Measurements from ENCODE around the gene RNF5.
"Not testable (repeated sequence)": the region's sequence is repeated elsewhere in the genome, so short reads cannot be mapped to it uniquely, and the experiment has no call there.

The RNF5 gene, protein sequence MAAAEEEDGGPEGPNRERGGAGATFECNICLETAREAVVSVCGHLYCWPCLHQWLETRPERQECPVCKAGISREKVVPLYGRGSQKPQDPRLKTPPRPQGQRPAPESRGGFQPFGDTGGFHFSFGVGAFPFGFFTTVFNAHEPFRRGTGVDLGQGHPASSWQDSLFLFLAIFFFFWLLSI

DNA sequence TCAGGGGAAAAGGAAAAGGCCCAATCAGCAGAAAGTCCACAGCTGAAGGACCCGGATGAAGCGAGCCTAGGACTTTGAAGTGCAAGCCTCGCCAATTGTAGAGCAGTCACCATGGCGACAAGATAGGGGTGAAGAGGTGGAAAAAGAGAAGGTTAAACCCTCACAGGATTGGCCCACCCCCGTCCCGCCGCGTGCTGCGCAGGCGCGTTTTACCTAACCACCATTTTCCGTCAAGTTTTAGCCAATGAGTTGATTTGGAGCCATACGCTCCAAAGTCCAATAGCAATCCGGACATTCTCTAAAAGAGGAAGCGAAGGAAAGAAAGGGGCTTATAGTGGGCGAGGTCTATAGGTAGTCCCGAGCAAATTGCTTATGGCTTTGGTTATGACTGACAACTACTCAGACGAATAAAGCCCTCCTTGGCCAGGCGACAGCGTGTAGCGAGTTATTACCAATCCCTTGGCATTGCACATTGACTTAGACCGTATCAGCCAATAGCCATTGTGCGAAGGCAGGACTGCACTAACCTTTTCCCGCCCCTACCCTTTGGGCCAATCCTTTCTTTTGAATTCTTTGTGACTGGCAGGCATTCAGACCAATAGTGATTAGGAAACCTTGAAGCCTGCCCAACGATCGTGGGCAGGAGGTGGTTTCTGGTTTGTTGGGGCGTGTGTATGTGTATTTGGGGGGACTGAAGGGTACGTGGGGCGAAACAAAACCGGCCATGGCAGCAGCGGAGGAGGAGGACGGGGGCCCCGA lies at the start of gene RNF5:
Gene RNF5, plus strand, starts transcription at position 618 of the 759 bp plus-strand sequence. Its CDS starts 107 bp downstream, at position 725.
- in situ Hi-C loops (cut with HindIII; ENCODE audit: low pct_unique_long_range_greater_than_20kb, low sequenced_read_pairs) = no loop called here
- TF ChIP-seq JUND (IDR thresholded peaks at IDR 0.05; ENCODE audit: low read depth) = no peak
- DNase-seq (ENCODE audit: low read depth in 1 of 2, low spot score in 1 of 2) = peak; percentile 96 to 100

DNA sequence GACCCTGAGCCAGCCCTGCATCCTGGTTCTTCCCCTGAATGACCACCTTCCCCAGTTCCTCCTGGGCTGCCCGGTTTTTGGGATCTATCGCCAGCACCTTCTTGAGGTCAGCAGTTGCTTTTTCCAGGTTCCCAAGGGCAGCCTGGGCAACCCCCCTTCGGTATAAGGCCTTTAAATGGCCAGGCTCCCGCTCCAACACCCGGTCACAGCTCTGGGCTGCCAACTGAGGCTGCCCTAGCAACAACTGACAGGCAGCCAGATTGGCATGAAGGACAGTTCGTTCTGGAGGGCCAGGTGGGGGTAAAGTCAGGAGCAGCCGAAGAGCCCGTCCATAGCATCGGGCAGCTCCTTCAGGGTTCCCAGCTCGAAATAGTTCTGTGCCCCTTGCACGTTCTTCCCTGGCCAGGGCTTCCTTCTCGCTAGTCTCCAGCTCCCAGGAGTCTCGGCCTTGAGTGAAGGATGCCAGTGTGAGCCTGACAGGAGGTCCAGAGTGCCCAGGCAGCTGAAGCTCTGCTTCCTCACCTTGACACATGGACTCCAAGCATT lies 49.4 kb upstream of the RNF5 start:
- DNase-seq (ENCODE audit: low read depth in 1 of 2, low spot score in 1 of 2) = no peak
- in situ Hi-C loops (cut with HindIII; ENCODE audit: low pct_unique_long_range_greater_than_20kb, low sequenced_read_pairs) = no loop called here
- no peak for TF ChIP-seq JUND (IDR thresholded peaks at IDR 0.05; ENCODE audit: low read depth)

DNA sequence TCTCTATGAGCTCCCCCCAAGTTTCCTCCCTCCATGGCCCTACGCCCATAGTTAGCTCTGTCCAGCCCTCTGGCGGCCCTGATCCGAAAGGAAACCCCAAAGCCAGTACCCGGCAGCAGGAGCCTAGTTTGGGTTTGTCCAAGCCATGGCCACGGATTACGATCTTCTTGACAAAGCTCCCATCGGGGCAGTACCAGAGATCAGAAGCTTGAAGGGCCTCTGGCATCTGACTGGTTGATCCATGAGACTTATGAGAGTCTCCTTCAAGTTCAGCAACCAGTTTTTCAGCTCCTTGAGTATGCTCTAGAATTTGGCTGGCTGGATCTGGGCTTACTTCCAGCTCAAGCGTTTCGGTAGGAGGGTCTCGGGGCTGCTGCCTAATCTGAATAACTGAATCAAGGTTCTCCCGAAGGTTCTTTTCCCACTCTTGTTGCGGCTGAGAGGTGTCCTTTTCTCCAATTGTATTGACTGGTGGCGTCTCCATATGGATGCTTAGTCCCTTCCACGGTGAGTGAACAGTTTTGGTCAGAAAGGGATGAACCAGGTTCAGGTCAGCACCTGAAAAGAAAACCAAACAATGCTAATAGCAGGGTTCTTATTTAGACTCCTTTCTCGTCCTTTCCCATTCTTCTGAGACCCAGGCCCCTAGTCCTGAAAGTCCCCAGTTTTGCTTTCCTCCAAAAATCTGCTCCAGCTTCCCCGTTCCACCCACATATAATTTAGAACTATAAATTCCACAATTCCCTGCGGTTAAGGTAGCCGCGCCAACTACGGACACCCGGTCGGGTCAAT lies 48.7 kb upstream of the RNF5 start:
- no peak for TF ChIP-seq JUND (IDR thresholded peaks at IDR 0.05; ENCODE audit: low read depth)
- in situ Hi-C loops (cut with HindIII; ENCODE audit: low pct_unique_long_range_greater_than_20kb, low sequenced_read_pairs) = no loop called here

DNA sequence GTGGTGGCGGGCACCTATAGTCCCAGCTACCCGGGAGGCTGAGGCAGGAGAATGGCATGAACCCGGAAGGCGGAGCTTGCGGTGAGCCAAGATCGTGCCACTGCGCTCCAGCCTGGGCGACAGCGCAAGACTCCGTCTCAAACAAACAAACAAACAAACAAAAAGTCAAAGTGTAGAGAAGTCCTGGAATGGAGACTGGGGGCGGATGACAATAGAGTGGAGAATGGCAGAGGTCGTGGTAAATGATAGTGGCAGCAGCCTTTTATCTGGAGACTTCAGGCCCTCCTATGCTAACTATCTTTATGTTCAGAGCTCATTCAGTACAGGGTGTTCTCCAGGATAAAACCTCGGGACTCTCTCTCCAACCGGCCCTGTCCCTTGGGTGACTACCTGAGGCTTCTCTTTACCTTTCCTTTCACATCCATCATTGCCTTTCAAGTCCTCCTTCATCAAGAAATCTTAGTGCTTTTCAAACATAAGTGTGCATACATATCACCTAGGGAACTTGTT lies 46.7 kb upstream of the RNF5 start:
- no peak for TF ChIP-seq JUND (IDR thresholded peaks at IDR 0.05; ENCODE audit: low read depth)
- DNase-seq (ENCODE audit: low read depth in 1 of 2, low spot score in 1 of 2) = no peak
- in situ Hi-C loops (cut with HindIII; ENCODE audit: low pct_unique_long_range_greater_than_20kb, low sequenced_read_pairs) = no loop called here

More for the DNA sequence above, 48.7 kb upstream of the RNF5 start:
- DNase-seq (ENCODE audit: low read depth in 1 of 2, low spot score in 1 of 2) = no peak

DNA sequence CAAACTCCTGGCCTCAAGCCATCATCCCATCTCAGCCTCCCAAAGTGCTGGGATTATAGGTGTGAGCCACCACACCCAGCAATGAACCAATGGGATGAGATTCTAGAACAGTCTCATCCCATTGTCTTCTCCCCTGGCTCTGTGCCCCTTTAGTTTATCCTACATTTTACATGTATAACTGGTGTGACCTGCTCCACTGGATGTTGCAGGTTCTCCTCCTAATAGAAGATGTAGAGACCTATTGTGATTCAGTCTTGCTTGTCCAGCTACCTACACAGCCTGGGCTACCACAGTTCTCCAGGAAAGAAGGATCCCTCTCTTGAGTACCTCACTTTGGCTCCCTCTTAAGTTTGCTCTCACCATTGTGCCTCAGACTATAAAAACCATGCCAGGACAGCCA lies 46.1 kb upstream of the RNF5 start:
- DNase-seq (ENCODE audit: low read depth in 1 of 2, low spot score in 1 of 2) = peak in 1 of 2 experiments; percentile 86
- in situ Hi-C loops (cut with HindIII; ENCODE audit: low pct_unique_long_range_greater_than_20kb, low sequenced_read_pairs) = no loop called here
- no peak for TF ChIP-seq JUND (IDR thresholded peaks at IDR 0.05; ENCODE audit: low read depth)

DNA sequence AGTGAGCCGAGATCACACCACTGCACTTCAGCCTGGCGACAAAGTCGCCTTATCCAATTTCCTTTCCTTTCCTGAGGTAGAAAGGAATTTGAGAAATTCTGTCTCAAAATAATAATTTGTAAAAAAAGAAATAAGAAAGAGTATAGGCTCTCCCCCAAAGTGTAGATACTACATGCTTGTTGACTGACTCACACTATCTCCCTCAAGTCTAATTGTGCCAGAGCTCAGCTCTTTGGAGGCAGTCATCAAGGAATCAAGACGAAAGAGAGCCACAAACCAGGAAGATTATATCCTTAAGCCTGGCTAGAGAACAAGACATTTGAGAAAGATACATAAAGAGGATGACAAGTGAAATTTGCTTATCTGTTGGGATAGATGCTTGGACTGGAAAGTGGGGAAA lies 44.4 kb upstream of the RNF5 start:
- TF ChIP-seq JUND (IDR thresholded peaks at IDR 0.05; ENCODE audit: low read depth) = no peak
- in situ Hi-C loops (cut with HindIII; ENCODE audit: low pct_unique_long_range_greater_than_20kb, low sequenced_read_pairs) = no loop called here
- no peak for DNase-seq (ENCODE audit: low read depth in 1 of 2, low spot score in 1 of 2)

DNA sequence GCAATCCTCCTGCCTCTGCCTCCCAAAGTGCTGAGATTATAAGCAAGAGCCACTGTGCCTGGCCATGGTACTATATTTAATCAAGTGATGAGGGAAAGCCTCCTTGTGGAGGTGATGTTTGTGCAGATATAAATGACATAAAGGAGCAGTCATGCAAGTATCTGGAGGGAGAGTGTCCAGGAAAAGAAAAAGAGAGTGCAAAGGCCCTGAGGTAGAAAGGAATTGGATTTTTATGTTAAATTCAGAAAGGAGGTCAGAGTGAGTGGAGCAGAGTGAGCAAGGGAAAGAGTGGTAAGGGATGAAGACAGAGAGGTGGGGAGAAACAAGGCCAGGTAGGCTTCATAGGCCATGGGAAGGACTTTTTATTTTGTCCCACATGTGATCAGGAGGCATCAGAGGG lies 40.8 kb upstream of the RNF5 start:
- in situ Hi-C loops (cut with HindIII; ENCODE audit: low pct_unique_long_range_greater_than_20kb, low sequenced_read_pairs) = no loop called here
- TF ChIP-seq JUND (IDR thresholded peaks at IDR 0.05; ENCODE audit: low read depth) = no peak

DNA sequence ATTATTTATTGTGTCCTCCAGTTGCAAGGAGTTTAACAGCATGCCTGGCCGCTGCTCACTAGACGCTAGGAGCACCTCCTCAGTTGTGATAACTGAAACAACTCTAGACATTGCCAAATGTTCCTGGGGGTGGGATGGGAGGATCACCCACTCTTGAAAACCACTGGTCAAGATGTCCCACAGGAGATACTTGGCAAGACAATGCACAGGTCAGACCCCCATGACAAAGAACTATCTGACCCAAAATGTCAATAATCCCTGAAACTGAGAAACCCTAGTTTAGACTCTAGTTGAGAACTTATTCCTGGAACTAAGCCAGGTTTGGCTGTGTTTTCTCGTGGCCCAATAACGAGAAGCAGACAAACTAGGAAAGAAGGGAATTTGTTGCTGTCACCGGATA lies 38.6 kb upstream of the RNF5 start:
- no peak for DNase-seq (ENCODE audit: low read depth in 1 of 2, low spot score in 1 of 2)
- in situ Hi-C loops (cut with HindIII; ENCODE audit: low pct_unique_long_range_greater_than_20kb, low sequenced_read_pairs) = no loop called here
- TF ChIP-seq JUND (IDR thresholded peaks at IDR 0.05; ENCODE audit: low read depth) = no peak

More for the DNA sequence above, 40.8 kb upstream of the RNF5 start:
- no peak for DNase-seq (ENCODE audit: low read depth in 1 of 2, low spot score in 1 of 2)

DNA sequence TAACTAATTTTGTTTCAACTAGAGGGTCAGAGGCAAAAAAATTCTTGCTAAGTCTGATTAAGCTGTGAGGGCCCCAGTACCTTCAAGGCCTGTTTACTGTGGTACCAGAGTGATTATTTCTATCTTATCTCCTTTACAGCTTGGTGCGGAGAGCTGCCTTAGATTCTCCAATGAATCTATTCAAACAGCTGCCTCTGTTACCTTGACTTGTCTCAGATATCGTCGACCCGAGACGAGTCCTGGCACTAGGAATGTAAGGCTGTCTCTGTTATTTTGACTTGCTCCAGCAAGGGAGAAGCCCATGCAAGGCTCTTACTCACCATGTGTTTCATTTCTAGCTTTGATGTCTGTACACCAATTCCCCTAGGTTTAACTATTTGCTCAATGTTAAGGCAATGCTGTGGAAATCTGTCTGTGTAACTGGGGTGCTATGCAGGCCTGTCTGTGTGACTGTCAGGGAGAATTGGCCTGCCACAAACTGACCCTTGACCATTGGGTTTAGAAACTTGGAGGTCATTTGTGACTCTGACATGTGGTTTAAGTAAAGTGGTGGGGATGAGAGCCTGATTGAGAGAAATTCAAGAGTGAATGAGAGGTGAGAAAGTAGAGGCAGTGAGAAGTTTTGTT lies 37.7 kb upstream of the RNF5 start:
- DNase-seq (ENCODE audit: low read depth in 1 of 2, low spot score in 1 of 2) = no peak
- in situ Hi-C loops (cut with HindIII; ENCODE audit: low pct_unique_long_range_greater_than_20kb, low sequenced_read_pairs) = no loop called here
- no peak for TF ChIP-seq JUND (IDR thresholded peaks at IDR 0.05; ENCODE audit: low read depth)

DNA sequence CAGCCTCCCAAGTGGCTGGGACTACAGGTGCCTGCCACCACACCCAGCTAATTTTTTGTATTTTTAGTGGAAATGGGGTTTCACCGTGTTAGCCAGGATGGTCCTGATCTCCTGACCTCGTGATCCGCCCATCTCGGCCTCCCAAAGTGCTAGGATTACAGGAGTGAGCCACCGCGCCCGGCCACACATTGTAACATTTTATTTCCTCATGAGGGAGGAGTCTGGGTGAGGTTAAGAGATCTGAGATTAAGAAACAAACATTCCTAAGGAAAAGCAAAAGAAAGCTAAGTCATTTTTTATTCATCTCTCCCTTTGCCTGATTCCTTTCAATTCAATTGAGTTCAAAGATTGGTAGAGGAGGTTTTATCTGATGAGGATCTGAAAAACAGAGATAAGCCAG lies 34.0 kb upstream of the RNF5 start:
- DNase-seq (ENCODE audit: low read depth in 1 of 2, low spot score in 1 of 2); in situ Hi-C loops (cut with HindIII; ENCODE audit: low pct_unique_long_range_greater_than_20kb, low sequenced_read_pairs): not testable (repeated sequence)

DNA sequence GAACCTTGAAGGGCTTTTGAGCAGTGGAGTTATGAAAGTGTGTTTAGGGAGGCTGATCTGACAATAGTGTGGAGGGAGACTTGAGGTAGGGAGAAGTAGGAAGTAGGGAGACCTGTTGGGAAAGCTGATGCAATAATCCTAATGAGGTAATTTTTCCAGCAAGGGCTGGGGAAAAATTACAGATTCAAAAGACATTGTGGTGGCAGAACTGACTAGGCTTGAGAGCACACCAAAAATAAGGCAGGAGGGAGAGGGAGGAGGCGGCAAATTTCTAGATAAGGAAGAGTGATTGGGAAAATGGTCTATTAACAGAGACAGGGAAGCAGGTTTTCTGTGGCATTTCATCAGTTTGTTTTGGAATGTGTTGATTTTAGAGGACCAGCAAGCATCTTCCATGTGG lies 31.9 kb upstream of the RNF5 start:
- in situ Hi-C loops (cut with HindIII; ENCODE audit: low pct_unique_long_range_greater_than_20kb, low sequenced_read_pairs) = no loop called here
- no peak for TF ChIP-seq JUND (IDR thresholded peaks at IDR 0.05; ENCODE audit: low read depth)
- no peak for DNase-seq (ENCODE audit: low read depth in 1 of 2, low spot score in 1 of 2)

DNA sequence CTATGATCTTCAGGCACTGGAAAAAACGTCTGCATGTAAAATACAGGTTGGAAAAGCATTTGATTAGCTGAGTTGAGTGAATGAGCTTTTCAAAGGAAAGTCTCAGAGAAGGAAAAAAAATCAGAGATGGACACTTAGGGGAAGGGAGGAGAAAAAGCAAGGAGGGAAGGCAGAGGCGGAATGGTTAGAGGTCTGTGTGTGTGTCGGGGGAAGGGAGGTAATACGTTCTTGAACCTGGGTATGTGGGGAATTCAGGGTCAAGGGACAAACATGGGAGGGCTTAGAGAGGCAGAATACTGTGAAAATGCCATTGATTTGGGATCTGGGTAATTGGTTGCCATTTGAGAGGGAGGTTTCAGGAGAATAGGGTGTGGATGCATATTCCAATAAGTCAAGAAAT lies 31.5 kb upstream of the RNF5 start:
- in situ Hi-C loops (cut with HindIII; ENCODE audit: low pct_unique_long_range_greater_than_20kb, low sequenced_read_pairs) = no loop called here
- TF ChIP-seq JUND (IDR thresholded peaks at IDR 0.05; ENCODE audit: low read depth) = no peak
- no peak for DNase-seq (ENCODE audit: low read depth in 1 of 2, low spot score in 1 of 2)

Data from T47D (cell line).